ENCODE data around the gene NCAPG2.
"Not testable (repeated sequence)": the region's sequence is repeated elsewhere in the genome, so short reads cannot be mapped to it uniquely, and the experiment has no call there.

NCAPG2 gene

DNA sequence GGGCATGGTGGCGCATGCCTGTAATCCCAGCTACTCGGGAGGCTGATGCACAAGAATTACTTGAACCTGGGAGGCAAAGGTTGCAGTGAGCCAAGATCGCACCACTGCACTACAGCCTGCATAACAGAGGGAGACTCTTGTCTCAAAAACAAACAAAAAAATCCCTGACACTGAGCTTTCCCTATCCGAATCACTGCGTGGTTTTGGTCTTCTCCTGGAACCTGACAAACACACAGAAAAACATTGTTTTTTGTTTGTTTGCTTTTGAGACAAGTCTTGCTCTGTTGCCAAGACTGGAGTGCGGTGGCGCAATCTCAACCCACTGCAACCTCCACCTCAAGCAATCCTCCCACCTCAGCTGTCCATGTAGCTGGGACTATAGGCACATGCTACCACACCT, 66.6 kb downstream of the NCAPG2 start:
- no peak overlapping the region for H2AFZ ChIP-seq (ENCODE audit: low read depth)
- TF ChIP-seq, protein P1, sequence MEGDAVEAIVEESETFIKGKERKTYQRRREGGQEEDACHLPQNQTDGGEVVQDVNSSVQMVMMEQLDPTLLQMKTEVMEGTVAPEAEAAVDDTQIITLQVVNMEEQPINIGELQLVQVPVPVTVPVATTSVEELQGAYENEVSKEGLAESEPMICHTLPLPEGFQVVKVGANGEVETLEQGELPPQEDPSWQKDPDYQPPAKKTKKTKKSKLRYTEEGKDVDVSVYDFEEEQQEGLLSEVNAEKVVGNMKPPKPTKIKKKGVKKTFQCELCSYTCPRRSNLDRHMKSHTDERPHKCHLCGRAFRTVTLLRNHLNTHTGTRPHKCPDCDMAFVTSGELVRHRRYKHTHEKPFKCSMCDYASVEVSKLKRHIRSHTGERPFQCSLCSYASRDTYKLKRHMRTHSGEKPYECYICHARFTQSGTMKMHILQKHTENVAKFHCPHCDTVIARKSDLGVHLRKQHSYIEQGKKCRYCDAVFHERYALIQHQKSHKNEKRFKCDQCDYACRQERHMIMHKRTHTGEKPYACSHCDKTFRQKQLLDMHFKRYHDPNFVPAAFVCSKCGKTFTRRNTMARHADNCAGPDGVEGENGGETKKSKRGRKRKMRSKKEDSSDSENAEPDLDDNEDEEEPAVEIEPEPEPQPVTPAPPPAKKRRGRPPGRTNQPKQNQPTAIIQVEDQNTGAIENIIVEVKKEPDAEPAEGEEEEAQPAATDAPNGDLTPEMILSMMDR (conservative IDR thresholded peaks at IDR 0.05; ENCODE audit: low read depth, low read length), result no peak
- no peak overlapping the region for H3K4me2 ChIP-seq
- H4K20me1 ChIP-seq (ENCODE audit: insufficient read depth), result no peaks in the 10 kb centered on the region
- H3K4me3 ChIP-seq (IDR thresholded peaks at IDR 0.05; ENCODE audit: insufficient read depth, low read depth, low read length), result no peak overlapping the region
- H3K27me3 ChIP-seq (ENCODE audit: insufficient read depth, low read depth), result no peaks in the 10 kb centered on the region
- H3K79me2 ChIP-seq (ENCODE audit: insufficient read depth, low read depth), result no peaks in the 10 kb centered on the region
- H3K9ac ChIP-seq, result no peak overlapping the region
- no peak overlapping the region for H3K27ac ChIP-seq
- no peaks in the 10 kb centered on the region for H3K4me1 ChIP-seq (ENCODE audit: low read depth, poor library complexity, severe bottlenecking)
- peaks cover 10% of the 10 kb centered on the region; the same call in 1 of the 2 replicates for H3K36me3 ChIP-seq (ENCODE audit: insufficient read depth)

DNA sequence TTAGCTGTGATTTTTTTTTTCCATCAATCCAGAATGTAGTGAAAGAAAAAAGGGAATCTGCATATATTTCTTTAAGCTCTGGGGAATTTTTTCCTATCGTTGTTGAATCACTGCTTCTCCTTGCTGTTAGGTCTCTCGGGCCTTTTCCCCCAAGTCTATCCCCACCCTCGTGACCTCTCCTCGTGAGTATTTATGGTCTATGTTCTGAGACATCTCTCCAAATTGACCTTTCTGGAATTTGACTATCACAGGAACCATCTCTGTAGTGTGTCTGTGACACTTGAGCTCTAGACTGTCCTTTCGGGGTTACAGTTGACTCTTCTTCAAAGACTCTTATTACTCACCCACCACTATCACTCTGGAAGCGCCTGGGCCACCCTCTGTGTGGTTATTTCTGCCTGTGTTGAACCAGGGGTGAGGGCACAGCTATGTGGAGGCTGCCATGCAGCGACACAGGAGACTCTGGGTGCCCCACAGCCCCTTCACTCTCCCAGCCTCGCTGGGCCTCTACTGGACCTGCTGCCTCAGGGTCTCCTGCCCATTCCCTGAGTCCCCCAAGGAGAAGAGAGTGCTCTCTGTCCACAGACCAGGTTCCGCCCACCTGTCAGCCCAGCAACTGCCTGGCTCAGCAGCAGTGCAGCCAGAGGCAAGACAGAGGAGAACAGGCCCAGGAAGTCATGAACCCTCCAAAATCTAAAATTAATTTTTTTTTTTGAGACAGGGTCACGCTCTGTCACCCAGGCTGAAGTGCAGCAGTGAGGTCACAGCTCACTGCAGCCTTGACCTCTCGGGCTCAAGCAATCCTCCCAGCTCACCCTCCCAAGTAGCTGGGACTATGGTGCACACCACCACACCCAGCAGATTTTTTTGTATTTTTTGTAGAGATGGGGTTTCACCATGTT, 71.3 kb downstream of the NCAPG2 start:
- no peak overlapping the region for H2AFZ ChIP-seq (ENCODE audit: low read depth)
- H3K36me3 ChIP-seq (ENCODE audit: insufficient read depth), result 0 out of 2 replicates have a peak, but pooled peaks cover 6% of the 10 kb centered on the region
- no peaks in the 10 kb centered on the region for H3K79me2 ChIP-seq (ENCODE audit: insufficient read depth, low read depth)
- no peak overlapping the region for H3K4me2 ChIP-seq
- no peaks in the 10 kb centered on the region for H3K27me3 ChIP-seq (ENCODE audit: insufficient read depth, low read depth)
- no peaks in the 10 kb centered on the region for H3K4me1 ChIP-seq (ENCODE audit: low read depth, poor library complexity, severe bottlenecking)
- no peak overlapping the region for H3K27ac ChIP-seq
- no peaks in the 10 kb centered on the region for H4K20me1 ChIP-seq (ENCODE audit: insufficient read depth)
- no peak overlapping the region for H3K9ac ChIP-seq
- TF ChIP-seq, protein P1 (conservative IDR thresholded peaks at IDR 0.05; ENCODE audit: low read depth, low read length), result no peak
- no peak overlapping the region for H3K4me3 ChIP-seq (IDR thresholded peaks at IDR 0.05; ENCODE audit: insufficient read depth, low read depth, low read length)

DNA sequence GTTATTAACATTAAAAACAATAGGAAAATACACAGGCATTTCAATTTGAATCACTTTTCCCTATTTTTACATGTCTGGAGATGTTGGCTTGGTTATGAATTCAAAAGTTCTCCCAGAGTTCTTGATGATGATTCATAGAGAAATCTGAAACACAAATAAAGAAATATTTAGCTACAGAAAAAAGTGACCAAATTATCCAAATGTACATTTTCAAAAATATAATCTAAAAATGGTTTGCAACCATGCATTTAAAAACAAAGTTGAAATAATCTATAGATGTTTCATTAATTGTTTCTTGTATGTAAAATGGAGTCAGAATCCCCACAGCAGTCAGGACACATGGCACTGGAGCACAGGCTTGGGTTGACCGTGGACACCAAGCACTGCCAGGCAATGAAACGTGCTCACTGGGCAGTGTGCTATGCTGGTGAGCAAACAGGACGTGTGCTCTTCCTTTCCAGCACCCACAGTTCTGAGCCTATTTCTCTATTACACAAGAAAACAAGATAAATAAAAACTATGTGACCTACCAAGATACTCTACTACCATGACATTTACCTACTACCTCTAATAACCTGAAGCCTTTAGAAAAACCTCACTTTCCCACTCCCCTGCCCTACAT, 72.9 kb downstream of the NCAPG2 start:
- H2AFZ ChIP-seq (ENCODE audit: low read depth), result no peak overlapping the region
- H3K27me3 ChIP-seq (ENCODE audit: insufficient read depth, low read depth), result no peaks in the 10 kb centered on the region
- H3K4me2 ChIP-seq, result no peak overlapping the region
- H4K20me1 ChIP-seq (ENCODE audit: insufficient read depth), result no peaks in the 10 kb centered on the region
- no peaks in the 10 kb centered on the region for H3K79me2 ChIP-seq (ENCODE audit: insufficient read depth, low read depth)
- no peak overlapping the region for H3K9ac ChIP-seq
- no peak overlapping the region for H3K4me3 ChIP-seq (IDR thresholded peaks at IDR 0.05; ENCODE audit: insufficient read depth, low read depth, low read length)
- TF ChIP-seq, protein P1 (conservative IDR thresholded peaks at IDR 0.05; ENCODE audit: low read depth, low read length), result no peak
- H3K4me1 ChIP-seq (ENCODE audit: low read depth, poor library complexity, severe bottlenecking), result no peaks in the 10 kb centered on the region
- peaks cover 6% of the 10 kb centered on the region; the same call in 1 of the 2 replicates for H3K36me3 ChIP-seq (ENCODE audit: insufficient read depth)
- no peak overlapping the region for H3K27ac ChIP-seq

DNA sequence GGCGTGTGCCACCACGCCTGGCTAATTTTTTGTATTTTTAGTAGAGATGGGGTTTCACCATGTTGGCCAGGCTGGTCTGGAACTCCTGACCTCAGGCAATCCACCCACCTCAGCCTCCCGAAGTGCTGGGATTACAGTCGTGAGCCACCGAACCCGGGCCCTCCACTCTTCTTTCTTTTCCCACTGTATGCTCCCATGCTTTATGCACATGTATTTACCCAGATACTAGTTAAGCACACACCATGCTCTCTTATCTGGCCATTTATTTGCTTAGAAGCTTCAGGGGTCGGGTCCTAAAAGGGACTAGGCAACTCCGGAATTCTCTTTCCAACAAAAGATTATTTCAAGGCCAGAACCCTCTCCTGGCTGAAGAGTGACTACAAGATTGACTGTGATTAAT, 78.3 kb downstream of the NCAPG2 start:
- H3K9ac ChIP-seq; H3K79me2 ChIP-seq (ENCODE audit: insufficient read depth, low read depth); H3K4me1 ChIP-seq (ENCODE audit: low read depth, poor library complexity, severe bottlenecking); H2AFZ ChIP-seq (ENCODE audit: low read depth); H3K27ac ChIP-seq; H3K4me2 ChIP-seq; H4K20me1 ChIP-seq (ENCODE audit: insufficient read depth); H3K27me3 ChIP-seq (ENCODE audit: insufficient read depth, low read depth); H3K4me3 ChIP-seq (IDR thresholded peaks at IDR 0.05; ENCODE audit: insufficient read depth, low read depth, low read length); H3K36me3 ChIP-seq (ENCODE audit: insufficient read depth): not testable (repeated sequence)

DNA sequence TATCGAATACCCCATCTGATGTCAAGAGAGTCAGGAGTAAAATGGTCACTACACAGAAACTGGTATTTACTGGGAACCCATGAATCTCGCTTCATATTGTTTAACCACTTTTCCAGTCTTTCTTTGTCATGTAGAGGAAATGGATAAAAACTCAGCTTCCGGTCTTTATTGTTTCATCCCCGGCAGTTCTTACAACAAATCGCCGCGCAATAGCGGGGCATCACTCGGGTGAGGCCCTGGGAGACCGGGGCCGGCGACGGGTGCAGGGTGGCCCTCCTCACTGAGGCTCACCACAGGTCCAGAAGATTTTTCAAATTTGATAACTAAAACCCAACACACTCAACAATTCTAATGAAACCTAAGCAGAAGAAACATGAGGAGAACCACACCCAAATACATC, 81.4 kb downstream of the NCAPG2 start:
- H2AFZ ChIP-seq (ENCODE audit: low read depth), result no peak overlapping the region
- no peak overlapping the region for H3K4me2 ChIP-seq
- H3K4me3 ChIP-seq (IDR thresholded peaks at IDR 0.05; ENCODE audit: insufficient read depth, low read depth, low read length), result no peak overlapping the region
- no peaks in the 10 kb centered on the region for H3K4me1 ChIP-seq (ENCODE audit: low read depth, poor library complexity, severe bottlenecking)
- H3K79me2 ChIP-seq (ENCODE audit: insufficient read depth, low read depth), result no peaks in the 10 kb centered on the region
- H3K27me3 ChIP-seq (ENCODE audit: insufficient read depth, low read depth), result no peaks in the 10 kb centered on the region
- no peaks in the 10 kb centered on the region; the same call in 1 of the 2 replicates for H3K36me3 ChIP-seq (ENCODE audit: insufficient read depth)
- H4K20me1 ChIP-seq (ENCODE audit: insufficient read depth), result no peaks in the 10 kb centered on the region
- H3K27ac ChIP-seq, result no peak overlapping the region
- no peak overlapping the region for H3K9ac ChIP-seq
- TF ChIP-seq, protein P1 (conservative IDR thresholded peaks at IDR 0.05; ENCODE audit: low read depth, low read length), result no peak
